Spleen (tissue), 7 donors: ENCODE results near the gene CEP112.

Experiments
- CTCF ChIP-seq, 11 experiments: fragments of 200-600 bp in 7 of 11; fragments of 450-650 bp in 4 of 11; sonication (generic) in 4 of 11; IDR thresholded peaks in 8 of 11; conservative IDR thresholded peaks in 3 of 11; 1 replicate in 7 of 11; 2 replicates in 4 of 11; pipeline versions ENCODE4 v1.4.0 to v1.8.0; 2016 to 2021; ENCODE audit warnings: antibody characterized with exemption in 11 of 11, inconsistent platforms in 4 of 11, mild to moderate bottlenecking in 1 of 11
- POLR2A ChIP-seq, 3 donors: fragments of 450-650 bp; IDR thresholded peaks; one replicate each; pipeline ENCODE4 v1.5.1; 2017; ENCODE audit warnings: antibody characterized with exemption in 3 of 3, mild to moderate bottlenecking in 1 of 3
- donor health status: DM: no; HTN: no; CAD: no; lungs with moderate emphysema.
- donor health status: DM: no; HTN: no; CAD: no.
- donor health status: DM: no; HTN: no; CAD: no.

GRCh38 chr17:65783845-65784334 lies 408.0 kb downstream of the CEP112 start:
- TF ChIP-seq CTCF (IDR thresholded peaks at IDR 0.05 in 8 of 11, conservative IDR thresholded peaks at IDR 0.05 in 3 of 11) (no peak), POLR2A (IDR thresholded peaks at IDR 0.05) (no peak)
